ENCODE measurements around the gene RIPK4. TPM values are rescaled to one million over a fixed set of nuclear protein-coding genes. Genes with fewer than 3 reads are reported as not detected.

The RIPK4 gene
- total and polyA plus RNA-seq, 2 donors (not counting 1 experiment from before 2014, with no cell fraction given), result not detected

GRCh38 chr21:41760411-41760810, 6.4 kb downstream of the RIPK4 start:
- no peak overlapping the region for H3K27ac Mint-ChIP-seq
- WGBS (ENCODE audit: insufficient coverage), result 71% methylated on average over 9 of the region's 9 CpGs
- Histone ChIP-seq H3K36me3 (replicated peaks in 1 of 2; ENCODE audit: control extremely low read depth in 1 of 2, control insufficient read depth in 1 of 2, extremely low read depth in 1 of 2, insufficient read depth in 2 of 2, low read length in 1 of 2) (no peaks in the 10 kb centered on the region), H3K79me2 (ENCODE audit: control insufficient read depth, insufficient read depth, low read length) (no peaks in the 10 kb centered on the region), H3K27me3 (replicated peaks in 1 of 4; ENCODE audit: control extremely low read depth in 1 of 4, control insufficient read depth in 3 of 4, insufficient read depth in 4 of 4, low read length in 3 of 4) (peaks cover 0 to 59% (median 32%) of the 10 kb centered on the region in 4 experiments), H3K4me1 (ENCODE audit: control insufficient read depth in 2 of 2, insufficient read depth in 2 of 2, low read length in 2 of 2) (peaks cover 14 to 17% of the 10 kb centered on the region in 2 donors), H4K20me1 (ENCODE audit: control insufficient read depth, insufficient read depth, low read length, poor library complexity, severe bottlenecking) (no peaks in the 10 kb centered on the region), H2AFZ (ENCODE audit: insufficient read depth, low read depth, low read length, poor library complexity, severe bottlenecking) (no peak overlapping the region), H3K9me3 (ENCODE audit: control extremely low read depth in 1 of 3, control insufficient read depth in 2 of 3, insufficient read depth in 1 of 3, low read length in 2 of 3) (peaks cover 0 to 4% (median 0%) of the 10 kb centered on the region in 3 donors), H3K9ac (ENCODE audit: low read length) (no peak overlapping the region), H3K4me3 (ENCODE audit: control extremely low read depth in 1 of 5, extremely low read depth in 1 of 5, insufficient read depth in 1 of 5, low read depth in 2 of 5, low read length in 4 of 5) (no peak overlapping the region), H3K27ac (ENCODE audit: low read length in 2 of 2) (no peak overlapping the region), H3K4me2 (replicated peaks; ENCODE audit: low read depth, low read length, poor library complexity, severe bottlenecking) (no peak overlapping the region)
- ATAC-seq (ENCODE audit: low read depth), result no peak
- H3K27me3 Mint-ChIP-seq, result peaks cover 58% of the 10 kb centered on the region
- DNase-seq, result no peak
- no peak overlapping the region for H3K4me3 Mint-ChIP-seq
- peaks cover 14% of the 10 kb centered on the region for H3K4me1 Mint-ChIP-seq
- H3K9me3 Mint-ChIP-seq (ENCODE audit: insufficient read depth), result no peaks in the 10 kb centered on the region
- POLR2A ChIA-PET, result no interaction called here
- TF ChIP-seq CTCF (IDR thresholded peaks at IDR 0.05) (no peak), EZH2 (IDR thresholded peaks at IDR 0.05; ENCODE audit: borderline replicate concordance, insufficient read depth, low read depth, low read length, poor library complexity, severe bottlenecking) (no peak)
- intact Hi-C loops (cut with micrococcal nuclease), result no loop called here
- CTCF ChIA-PET, result no interaction called here

GRCh38 chr21:41759926-41760325, 6.9 kb downstream of the RIPK4 start:
- peaks cover 0 to 4% (median 0%) of the 10 kb centered on the region in 3 donors for H3K9me3 ChIP-seq (ENCODE audit: control extremely low read depth in 1 of 3, control insufficient read depth in 2 of 3, insufficient read depth in 1 of 3, low read length in 2 of 3)
- no peak for ATAC-seq (ENCODE audit: low read depth)
- TF ChIP-seq CTCF (IDR thresholded peaks at IDR 0.05) (no peak), EZH2 (IDR thresholded peaks at IDR 0.05; ENCODE audit: borderline replicate concordance, insufficient read depth, low read depth, low read length, poor library complexity, severe bottlenecking) (no peak)
- no peaks in the 10 kb centered on the region for H4K20me1 ChIP-seq (ENCODE audit: control insufficient read depth, insufficient read depth, low read length, poor library complexity, severe bottlenecking)
- CTCF ChIA-PET, result no interaction called here
- H2AFZ ChIP-seq (ENCODE audit: insufficient read depth, low read depth, low read length, poor library complexity, severe bottlenecking), result no peak overlapping the region
- no peak overlapping the region for H3K9ac ChIP-seq (ENCODE audit: low read length)
- Mint-ChIP-seq H3K27me3 (peaks cover 53% of the 10 kb centered on the region), H3K4me3 (no peak overlapping the region), H3K9me3 (ENCODE audit: insufficient read depth) (no peaks in the 10 kb centered on the region), H3K4me1 (peaks cover 14% of the 10 kb centered on the region), H3K27ac (no peak overlapping the region)
- H3K27ac ChIP-seq (ENCODE audit: low read length in 2 of 2), result no peak overlapping the region
- no peaks in the 10 kb centered on the region for H3K36me3 ChIP-seq (replicated peaks in 1 of 2; ENCODE audit: control extremely low read depth in 1 of 2, control insufficient read depth in 1 of 2, extremely low read depth in 1 of 2, insufficient read depth in 2 of 2, low read length in 1 of 2)
- 94% methylated on average over 3 of the region's 5 CpGs for WGBS (ENCODE audit: insufficient coverage)
- no peak for DNase-seq
- no peak overlapping the region for H3K4me3 ChIP-seq (ENCODE audit: control extremely low read depth in 1 of 5, extremely low read depth in 1 of 5, insufficient read depth in 1 of 5, low read depth in 2 of 5, low read length in 4 of 5)
- H3K4me1 ChIP-seq (ENCODE audit: control insufficient read depth in 2 of 2, insufficient read depth in 2 of 2, low read length in 2 of 2), result peaks cover 14 to 17% of the 10 kb centered on the region in 2 donors
- H3K4me2 ChIP-seq (replicated peaks; ENCODE audit: low read depth, low read length, poor library complexity, severe bottlenecking), result no peak overlapping the region
- peaks cover 0 to 54% (median 30%) of the 10 kb centered on the region in 4 experiments for H3K27me3 ChIP-seq (replicated peaks in 1 of 4; ENCODE audit: control extremely low read depth in 1 of 4, control insufficient read depth in 3 of 4, insufficient read depth in 4 of 4, low read length in 3 of 4)
- no peaks in the 10 kb centered on the region for H3K79me2 ChIP-seq (ENCODE audit: control insufficient read depth, insufficient read depth, low read length)
- POLR2A ChIA-PET, result no interaction called here
- intact Hi-C loops (cut with micrococcal nuclease), result no loop called here

Data from B cell (primary cell).